Diencephalon (tissue), 1 donor: Measurements from ENCODE around the gene TMEM217. TPM values are rescaled to one million over a fixed set of nuclear protein-coding genes. Genes with fewer than 3 reads are reported as not detected.

Experiments
- small RNA-seq: library from RNA; depleted of rRNA; stranded (forward); fragments of <200 nt; gene quantifications from one replicate; pipeline ENCODE3, GENCODE V24; 2014
- total RNA-seq: library from RNA; depleted of rRNA; stranded (reverse); fragments of >200 nt; gene quantifications from one replicate; pipeline ENCODE4 v1.2.3, GENCODE V29; 2014

Gene TMEM217
- total RNA-seq: 1.8 TPM

GRCh38 chr6:37257634-37258404 is at the start of gene TMEM217, which contains the start of gene TBC1D22B:
TSS of gene TMEM217 (minus strand) at chr6:37258144. CDS start at chr6:37219030, 39,114 bp downstream.
TSS of gene TBC1D22B (plus strand) at chr6:37257772. CDS start at chr6:37257918, 146 bp downstream.

GRCh38 chr6:37169496-37170272 is 88.3 kb downstream of the TMEM217 start, which contains the start of gene PIM1:
TSS of gene PIM1 (plus strand) at chr6:37170152. CDS start at chr6:37170576, 424 bp downstream.

Small RNAs within 50 kb of the gene (small RNA-seq; reads per million reads assigned to genes)
- gene AL096712.1: not detected

Other genes starting within 250 kb of the TMEM217 start
- gene PIM1, start 88.0 kb downstream of the TMEM217 start, total RNA-seq: 14.5 TPM
- 13.8 TPM for gene TBC1D22B, start 372 bp downstream of the TMEM217 start, total RNA-seq
- 24.2 TPM for gene RNF8, start 95.8 kb upstream of the TMEM217 start, total RNA-seq
- gene CMTR1, start 175.1 kb upstream of the TMEM217 start, total RNA-seq: 37.8 TPM
- gene CCDC167, start 241.7 kb upstream of the TMEM217 start, total RNA-seq: 22.1 TPM